Colon (tissue), 2 donors: ENCODE measurements around the gene SFXN5.

ENCODE experiments used
- FAIRE-seq: peaks from 2 replicates; lab custom pipeline; 2012; peaks lifted over from hg19 to GRCh38; lab: Jason Lieb, UNC
- donor health status: control.
- donor health status: control.

SFXN5 gene

GRCh38 chr2:72897785-72898584, 173.5 kb downstream of the SFXN5 start:
- FAIRE-seq, result no peak

GRCh38 chr2:72896446-72896845, 175.1 kb downstream of the SFXN5 start:
- FAIRE-seq, result no peak

- FAIRE-seq, result no peak
Observed at GRCh38 chr2:72895759-72896281, 175.7 kb downstream of the SFXN5 start.

- no peak for FAIRE-seq
Observed at GRCh38 chr2:72895154-72895553, 176.4 kb downstream of the SFXN5 start.

DNA sequence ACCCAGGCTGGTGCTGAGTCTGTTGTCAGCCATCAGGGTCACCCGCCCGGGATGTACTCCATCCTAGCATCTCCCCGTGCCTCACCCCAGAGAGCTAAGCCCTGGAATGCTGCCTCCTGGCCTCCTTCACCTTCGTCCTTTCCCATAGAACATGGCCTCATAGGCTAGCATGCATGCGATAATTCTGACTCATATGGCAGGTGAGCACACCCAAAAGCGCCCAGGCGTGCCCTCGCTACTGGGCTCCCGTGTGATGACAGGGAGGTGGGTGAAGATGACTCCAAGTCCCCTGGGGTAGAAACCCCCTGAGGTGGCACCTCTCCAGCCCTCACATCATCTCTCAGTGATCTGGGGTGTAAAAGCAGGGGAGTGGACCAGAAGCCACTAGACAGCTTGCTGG, 177.0 kb downstream of the SFXN5 start:
- no peak for FAIRE-seq

DNA sequence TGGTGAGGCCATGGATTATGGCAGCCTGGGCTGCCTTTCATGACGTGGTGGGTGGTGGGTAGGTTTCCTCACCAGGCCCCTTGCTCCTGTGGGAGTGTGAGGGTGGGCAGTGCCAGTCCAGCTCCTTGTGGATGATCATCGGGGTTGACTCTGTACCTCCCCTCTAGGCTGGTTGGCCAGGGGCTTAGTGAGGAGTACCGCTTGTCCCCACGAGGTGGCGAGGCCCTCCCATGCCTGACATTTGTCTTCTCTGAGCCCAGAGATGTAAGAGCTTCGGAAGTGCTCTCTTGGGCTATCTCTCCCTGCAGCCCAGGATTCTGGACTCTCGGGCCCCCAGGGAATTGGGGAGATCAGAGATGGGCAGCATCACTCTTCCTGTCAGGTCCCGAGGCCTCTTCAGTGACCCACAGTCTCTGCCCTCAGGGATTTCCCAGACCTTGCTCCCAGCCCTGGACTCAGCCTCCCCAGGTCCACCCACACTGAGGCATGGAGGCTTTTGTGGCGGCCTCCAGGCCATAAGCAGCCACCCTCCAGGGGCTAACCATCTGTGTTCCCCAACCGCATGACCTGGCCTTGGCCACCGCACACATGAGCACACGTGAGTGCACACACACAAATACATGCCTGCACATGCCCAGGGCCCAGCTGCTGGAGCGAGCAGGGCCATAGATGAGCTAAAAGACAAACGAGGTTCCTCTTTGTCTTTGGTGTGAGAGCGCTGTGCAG, 177.8 kb downstream of the SFXN5 start:
- FAIRE-seq, result no peak

DNA sequence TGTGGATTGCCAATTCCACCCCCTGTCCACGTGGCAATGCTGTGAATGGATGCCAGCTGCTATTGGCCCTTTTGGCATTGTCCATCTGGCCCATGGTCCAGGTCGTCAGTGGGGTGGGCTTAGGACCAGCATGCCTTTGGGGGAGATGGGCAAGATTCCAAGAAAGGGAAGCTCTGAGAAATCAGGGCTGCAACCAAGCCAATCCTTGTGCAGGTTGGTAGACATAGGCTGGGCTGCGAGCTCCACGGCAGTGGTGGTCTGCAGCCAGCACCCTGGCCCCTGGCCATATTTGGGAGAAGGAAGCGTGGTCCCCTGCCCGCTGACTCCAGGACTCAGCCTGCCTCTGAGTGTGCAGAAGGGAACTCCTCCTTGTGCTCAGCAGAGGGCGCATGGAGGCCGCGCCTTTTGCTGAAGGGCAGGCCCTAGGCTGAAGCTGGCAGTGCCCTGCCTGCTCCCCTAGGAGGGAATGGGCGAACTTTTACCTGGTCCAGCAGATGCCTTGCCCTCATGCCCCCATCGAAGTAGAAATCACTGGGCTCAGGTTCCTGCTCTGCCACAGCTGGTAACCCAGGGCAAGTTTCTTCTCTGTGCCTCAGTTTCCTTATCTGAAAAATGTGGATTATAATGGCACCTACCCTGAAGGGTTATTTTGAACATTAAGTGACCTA, 178.9 kb downstream of the SFXN5 start:
- no peak for FAIRE-seq
